Skeletal muscle cell (primary cell): ENCODE measurements around the gene CDYL2.
"Not testable (repeated sequence)": the region's sequence is repeated elsewhere in the genome, so short reads cannot be mapped to it uniquely, and the experiment has no call there.

Source experiments
- DNase-seq: peaks from one replicate; pipeline ENCODE4 v3.0.0-alpha.2; 2010; ENCODE audit warnings: low read depth
- H3K4me3 ChIP-seq: 2 replicates; pipeline ENCODE4 v1.5.1; 2011; ENCODE audit warnings: low read depth, mild to moderate bottlenecking, control low read depth, low read length, moderate library complexity

CDYL2 gene

DNA sequence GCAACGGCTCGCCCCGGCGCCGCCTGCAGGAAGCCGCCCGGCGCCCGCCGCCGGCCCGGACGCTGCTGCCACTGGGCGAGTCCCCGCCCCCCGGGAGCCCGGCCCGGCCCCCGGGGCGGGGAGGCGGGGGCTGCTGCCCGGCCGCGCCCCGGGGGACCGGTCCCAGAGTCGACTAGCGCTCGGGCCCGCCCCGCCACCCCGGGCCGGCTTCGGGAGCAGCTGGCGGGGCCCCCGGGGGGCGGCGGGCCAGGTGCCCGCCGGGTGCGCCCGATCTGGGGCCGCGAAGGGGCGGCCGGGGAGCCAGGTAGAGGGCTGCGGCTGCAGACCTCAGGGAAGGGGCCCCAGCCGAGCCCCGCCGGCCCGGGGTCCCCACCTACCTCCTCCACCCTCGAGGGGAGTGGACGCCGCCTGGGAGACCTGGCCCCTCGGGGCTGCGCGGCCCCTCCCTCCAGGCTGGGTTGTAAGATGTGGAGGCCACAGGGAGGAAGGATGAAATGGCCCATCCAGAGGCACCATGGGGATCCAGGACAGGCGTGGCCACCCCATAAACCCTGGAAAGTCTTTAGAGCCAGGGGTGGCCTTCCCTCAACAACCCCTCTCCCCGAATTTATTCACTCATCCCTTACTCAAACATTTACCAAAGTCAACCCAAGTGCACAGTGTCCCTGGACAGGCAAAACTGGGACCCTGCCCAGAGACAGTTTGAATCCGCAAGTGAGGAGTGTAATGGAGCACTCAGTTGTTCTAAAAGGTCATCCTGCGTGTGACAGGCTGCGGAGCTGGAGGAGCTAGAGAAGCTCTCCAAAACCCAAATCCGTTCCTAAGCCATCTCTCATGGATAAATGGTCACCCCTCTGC lies at the start of gene CDYL2:
Gene CDYL2, minus strand, starts transcription at position 73 of the 858 bp plus-strand sequence. CDS start 425 bp downstream, outside the sequence.
- DNase-seq, result no peak
- H3K4me3 ChIP-seq, result peak within 1 kb of the TSS; percentile 67

DNA sequence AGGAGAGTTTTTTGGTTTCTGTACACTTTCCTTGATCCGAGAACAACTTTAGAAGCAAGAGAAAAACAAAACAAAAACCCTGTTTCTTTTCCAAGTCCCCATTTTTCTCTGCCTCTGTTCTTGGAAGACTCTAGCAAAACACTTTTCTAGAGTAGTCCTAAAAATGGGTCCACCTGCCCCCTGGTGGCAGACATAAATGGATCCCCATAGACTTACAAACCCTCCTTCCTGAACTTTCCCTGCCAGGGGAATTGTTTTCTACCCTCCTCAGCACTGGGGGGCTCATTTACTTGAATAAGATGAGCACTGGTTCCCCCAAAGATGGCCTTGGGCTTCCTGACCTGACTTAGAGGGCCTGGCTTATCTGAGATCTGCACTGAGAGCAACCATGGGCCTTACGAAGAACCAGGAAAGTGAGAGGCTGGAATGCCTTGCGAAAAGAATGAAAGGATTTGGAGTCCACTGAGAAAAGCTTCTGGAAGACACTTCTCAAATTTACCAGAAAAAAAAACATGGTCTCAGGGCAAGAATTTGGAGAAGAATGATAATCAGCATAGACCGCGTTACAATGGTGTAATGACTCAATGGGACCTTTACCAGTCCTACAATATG lies 48.0 kb upstream of the CDYL2 start:
- no peak overlapping the region for H3K4me3 ChIP-seq
- no peak for DNase-seq

- DNase-seq, result no peak
Measured at GRCh38 chr16:80851831-80852230, 47.4 kb upstream of the CDYL2 start.

GRCh38 chr16:80850757-80851156 lies 46.4 kb upstream of the CDYL2 start:
- no peak for DNase-seq
- no peak overlapping the region for H3K4me3 ChIP-seq

More at GRCh38 chr16:80851831-80852230, 47.4 kb upstream of the CDYL2 start:
- no peak overlapping the region for H3K4me3 ChIP-seq

GRCh38 chr16:80848862-80849261 lies 44.5 kb upstream of the CDYL2 start:
- H3K4me3 ChIP-seq, result no peak overlapping the region
- no peak for DNase-seq

- H3K4me3 ChIP-seq, result no peak overlapping the region
- no peak for DNase-seq
Measured at GRCh38 chr16:80846680-80847079, 42.3 kb upstream of the CDYL2 start.

GRCh38 chr16:80846275-80846674 lies 41.9 kb upstream of the CDYL2 start:
- DNase-seq, result no peak

GRCh38 chr16:80844395-80844794 lies 40.0 kb upstream of the CDYL2 start:
- no peak for DNase-seq
- no peak overlapping the region for H3K4me3 ChIP-seq

More at GRCh38 chr16:80846275-80846674, 41.9 kb upstream of the CDYL2 start:
- no peak overlapping the region for H3K4me3 ChIP-seq

- no peak for DNase-seq
- no peak overlapping the region for H3K4me3 ChIP-seq
Measured at GRCh38 chr16:80841231-80841630, 36.8 kb upstream of the CDYL2 start.

DNA sequence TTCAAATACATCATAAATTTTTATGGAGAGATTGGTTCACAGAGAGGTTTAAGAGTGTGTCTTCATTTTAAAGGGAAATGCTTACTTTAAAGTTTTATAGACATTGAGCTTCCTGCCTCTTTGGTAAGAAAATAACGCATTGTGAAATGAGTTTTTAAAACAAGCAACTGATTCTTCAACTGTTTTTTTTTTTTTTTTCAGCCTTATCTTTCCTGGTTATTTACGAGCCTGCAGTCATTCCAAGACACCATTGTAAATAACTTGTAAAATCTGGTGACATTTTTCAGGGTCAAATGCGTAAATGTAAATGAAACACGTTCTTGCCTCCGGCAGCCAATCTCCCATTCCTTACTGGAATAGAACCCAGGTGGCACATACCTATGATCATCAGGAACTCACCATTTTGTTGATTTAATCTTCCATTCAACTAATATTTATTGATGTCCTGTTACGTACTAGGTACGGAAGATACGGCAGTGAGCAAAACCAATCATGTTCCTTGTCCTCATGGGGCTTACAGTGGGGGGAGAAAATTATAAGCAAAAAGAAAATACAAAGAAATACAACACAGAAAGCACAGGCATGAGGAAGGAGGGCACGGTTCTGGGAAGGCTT lies 33.2 kb upstream of the CDYL2 start:
- no peak for DNase-seq

GRCh38 chr16:80836846-80837245 lies 32.4 kb upstream of the CDYL2 start:
- H3K4me3 ChIP-seq, result no peak overlapping the region
- no peak for DNase-seq

More for the DNA sequence above, 33.2 kb upstream of the CDYL2 start:
- no peak overlapping the region for H3K4me3 ChIP-seq

DNA sequence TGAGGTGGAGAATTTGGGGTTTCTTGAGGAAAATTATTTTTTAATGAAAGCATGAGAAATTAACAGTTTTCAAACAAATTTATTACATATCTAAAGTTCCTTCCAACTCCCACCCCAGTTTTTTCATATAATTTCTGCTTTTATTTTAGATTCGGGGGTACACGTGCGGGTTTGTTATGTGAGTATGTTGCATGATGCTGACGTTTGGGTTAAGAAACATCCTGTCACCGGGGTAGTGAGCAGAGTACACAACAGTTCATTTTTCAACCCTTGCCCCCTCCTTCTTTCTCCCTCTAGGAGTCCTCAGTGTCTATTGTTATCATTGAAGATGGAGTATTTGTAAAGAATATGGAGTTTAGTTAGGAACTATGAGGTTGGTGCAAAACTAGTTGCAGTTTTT lies 31.8 kb upstream of the CDYL2 start:
- DNase-seq, result no peak

GRCh38 chr16:80831039-80831438 lies 26.6 kb upstream of the CDYL2 start:
- H3K4me3 ChIP-seq, result no peak overlapping the region
- no peak for DNase-seq

More for the DNA sequence above, 31.8 kb upstream of the CDYL2 start:
- H3K4me3 ChIP-seq, result no peak overlapping the region

DNA sequence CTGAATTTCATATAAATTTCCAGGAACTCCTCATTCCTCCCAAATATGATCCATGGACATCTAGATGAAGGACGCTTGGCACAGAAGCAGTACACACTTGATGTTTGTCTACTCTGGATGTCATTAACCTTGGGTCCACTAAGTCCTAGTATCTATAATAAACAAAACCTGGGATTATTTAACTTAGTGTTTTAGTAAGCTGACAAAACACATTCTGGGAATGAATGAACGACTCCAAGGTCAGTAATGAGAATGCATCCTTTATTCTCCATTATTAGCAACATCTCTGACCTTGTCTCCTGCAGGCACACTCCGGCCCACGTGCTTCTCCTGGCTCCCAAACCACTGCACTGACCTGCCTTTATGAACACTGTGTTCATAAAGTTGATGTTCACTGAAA lies 24.1 kb upstream of the CDYL2 start:
- no peak overlapping the region for H3K4me3 ChIP-seq
- DNase-seq, result no peak

- no peak overlapping the region for H3K4me3 ChIP-seq
- no peak for DNase-seq
Measured at GRCh38 chr16:80827007-80827406, 22.6 kb upstream of the CDYL2 start.

GRCh38 chr16:80825365-80825758 lies 21.0 kb upstream of the CDYL2 start:
- H3K4me3 ChIP-seq, result no peak overlapping the region
- DNase-seq, result no peak

DNA sequence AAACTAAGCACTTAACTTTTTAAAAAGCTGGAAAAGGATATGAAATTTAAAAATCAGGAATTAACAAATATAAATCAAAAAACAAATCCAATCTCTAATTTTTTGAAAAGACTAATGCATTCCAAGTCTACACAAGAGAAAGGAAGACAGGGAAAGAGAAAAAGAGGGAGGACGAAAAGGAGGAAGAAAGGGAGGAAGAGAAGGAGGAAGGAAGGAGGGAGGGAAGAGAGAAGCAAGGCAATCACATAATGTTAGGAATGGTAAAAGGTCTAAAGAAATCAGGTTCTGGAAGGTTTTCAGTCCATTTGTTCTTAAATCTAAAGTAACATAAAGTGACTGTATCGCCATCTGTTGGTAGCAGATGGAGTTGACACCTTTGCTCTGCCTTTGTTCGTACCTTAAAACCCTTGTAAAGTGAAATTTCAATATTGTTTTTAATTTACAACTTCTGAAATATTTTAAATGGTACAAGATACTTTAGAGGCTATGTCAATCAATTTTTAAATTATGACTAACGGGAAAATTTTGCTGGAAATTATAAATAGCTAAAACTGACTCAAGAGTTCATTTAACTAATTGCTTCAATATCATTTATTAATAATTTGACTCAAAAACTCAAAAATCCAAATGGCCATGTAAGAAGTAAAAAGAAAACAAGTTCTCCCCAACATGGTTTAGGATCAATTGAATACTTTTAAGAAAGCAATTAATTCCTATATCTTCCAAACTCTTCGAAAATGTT lies 20.4 kb upstream of the CDYL2 start:
- no peak for DNase-seq
- H3K4me3 ChIP-seq, result no peak overlapping the region

DNA sequence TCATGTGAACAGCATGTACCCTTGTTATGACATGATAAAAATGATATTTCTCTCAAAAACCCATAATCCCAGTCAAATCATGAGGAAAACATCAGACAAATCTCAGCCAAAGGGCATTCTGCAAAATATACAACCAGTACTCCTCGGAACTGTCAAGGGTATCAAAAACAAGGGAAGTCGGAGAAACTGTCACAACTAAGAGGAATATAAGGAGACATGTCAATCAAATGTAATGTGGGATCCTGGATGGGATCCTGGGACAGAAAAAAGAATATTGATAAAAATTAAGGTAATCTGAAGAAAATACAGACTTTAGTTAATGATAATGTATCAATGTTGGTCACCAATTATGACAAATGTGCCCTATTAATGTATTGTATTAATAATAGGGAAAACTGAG lies 15.6 kb upstream of the CDYL2 start:
- H3K4me3 ChIP-seq, result no peak overlapping the region
- no peak for DNase-seq

DNA sequence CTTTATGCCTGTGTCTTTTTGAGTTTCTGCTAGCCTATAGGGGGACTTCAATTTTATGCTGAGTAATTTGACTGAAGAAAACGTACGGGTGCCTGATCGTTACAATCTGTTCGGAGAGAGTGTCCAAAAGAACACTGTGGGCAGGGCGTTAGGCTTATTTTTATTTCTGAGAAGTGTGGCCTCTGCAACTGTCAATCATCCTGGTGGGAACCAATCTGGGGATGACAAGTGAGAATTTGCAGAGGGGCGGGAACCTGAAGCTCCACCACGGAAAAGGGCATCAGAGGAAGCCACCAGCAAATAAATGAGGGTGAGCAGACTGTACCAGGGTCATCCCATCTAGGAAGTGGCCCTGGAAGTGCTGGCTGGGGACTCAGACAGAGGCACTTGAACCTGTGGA lies 12.0 kb upstream of the CDYL2 start:
- no peak overlapping the region for H3K4me3 ChIP-seq
- DNase-seq, result no peak

DNA sequence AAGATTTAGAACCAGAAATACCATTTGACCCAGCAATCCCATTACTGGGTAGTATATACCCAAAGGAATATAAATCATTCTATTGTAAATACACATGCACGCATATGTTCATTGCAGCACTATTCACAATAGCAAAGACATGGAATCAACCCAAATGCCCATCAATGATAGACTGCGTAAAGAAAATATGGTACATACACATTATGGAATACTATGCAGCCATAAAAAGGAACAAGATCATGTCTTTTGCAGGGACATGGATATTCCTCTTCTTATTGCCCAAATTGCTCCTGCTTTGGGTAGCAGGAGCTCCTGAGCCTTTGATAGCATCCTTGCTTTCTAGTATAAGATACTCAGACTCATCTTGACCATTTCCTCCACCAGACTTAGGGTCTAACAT lies 10.9 kb upstream of the CDYL2 start:
- not testable (repeated sequence) for DNase-seq, H3K4me3 ChIP-seq
